GM23248 (cell line): ENCODE data around the gene SKI. TPM values are rescaled to one million over a fixed set of nuclear protein-coding genes. Genes with fewer than 3 reads are reported as not detected.
A peak's percentile ranks its signal among the peaks of the same experiment; 100 is the strongest.

Experiments used
- DNase-seq: peaks from one replicate; pipeline ENCODE4 v3.0.0-alpha.2; 2015
- H2AFZ ChIP-seq: fragments of 200-600 bp; sonication (generic); 2 replicates; pipeline ENCODE4 v1.6.1; 2016; ENCODE audit warnings: antibody characterized with exemption
- H3F3A ChIP-seq: fragments of 200-600 bp; sonication (generic); 2 replicates; pipeline ENCODE4 v1.6.1; 2016; ENCODE audit warnings: mild to moderate bottlenecking, antibody characterized with exemption, mixed run types; ENCODE audit not compliant: insufficient read depth
- H3K27ac ChIP-seq: fragments of 200-600 bp; sonication (generic); 2 replicates; pipeline ENCODE4 v1.5.1; 2016; ENCODE audit warnings: mild to moderate bottlenecking
- H3K27me3 ChIP-seq: fragments of 200-600 bp; sonication (generic); replicated peaks from 2 replicates; pipeline ENCODE4 v1.6.1; 2016; ENCODE audit warnings: mild to moderate bottlenecking; ENCODE audit not compliant: insufficient read depth
- H3K36me3 ChIP-seq: fragments of 200-600 bp; sonication (generic); 2 replicates; pipeline ENCODE4 v1.6.1; 2016; ENCODE audit warnings: low read depth, mild to moderate bottlenecking
- H3K4me1 ChIP-seq: fragments of 200-600 bp; sonication (generic); 2 replicates; pipeline ENCODE4 v1.6.1; 2016; ENCODE audit warnings: mild to moderate bottlenecking; ENCODE audit not compliant: insufficient read depth
- H3K4me2 ChIP-seq: fragments of 200-600 bp; sonication (generic); one replicate; pipeline ENCODE4 v1.6.1; 2016; ENCODE audit warnings: mild to moderate bottlenecking; ENCODE audit not compliant: unreplicated experiment
- H3K4me3 ChIP-seq: fragments of 200-600 bp; sonication (generic); 2 replicates; pipeline ENCODE4 v1.5.1; 2016; ENCODE audit warnings: mild to moderate bottlenecking
- H3K79me2 ChIP-seq: fragments of 200-600 bp; sonication (generic); 2 replicates; pipeline ENCODE4 v1.6.1; 2016; ENCODE audit warnings: mild to moderate bottlenecking; ENCODE audit not compliant: insufficient read depth
- H3K9ac ChIP-seq: fragments of 200-600 bp; sonication (generic); 2 replicates; pipeline ENCODE4 v1.6.1; 2016; ENCODE audit warnings: mild to moderate bottlenecking
- H3K9me2 ChIP-seq: fragments of 200-600 bp; sonication (generic); 2 replicates; pipeline ENCODE4 v1.6.1; 2016; ENCODE audit warnings: mixed run types, mild to moderate bottlenecking, moderate library complexity; ENCODE audit not compliant: insufficient read depth
- H3K9me3 ChIP-seq: fragments of 200-600 bp; sonication (generic); one replicate; pipeline ENCODE4 v1.6.1; 2017; ENCODE audit warnings: low read depth
- H4K20me1 ChIP-seq: fragments of 200-600 bp; sonication (generic); 2 replicates; pipeline ENCODE4 v1.6.0; 2016; ENCODE audit not compliant: insufficient read depth
- EZH2 ChIP-seq: fragments of 200-600 bp; sonication (generic); IDR thresholded peaks from 2 replicates; pipeline ENCODE4 v1.6.1; 2018; ENCODE audit warnings: antibody characterized with exemption, mild to moderate bottlenecking; ENCODE audit not compliant: insufficient read depth, poor library complexity, severe bottlenecking
- EZH2phosphoT487 ChIP-seq: fragments of 200-600 bp; sonication (generic); IDR thresholded peaks from 2 replicates; pipeline ENCODE4 v1.6.1; 2018; ENCODE audit warnings: antibody characterized with exemption, moderate library complexity, mild to moderate bottlenecking, low read depth; ENCODE audit not compliant: insufficient read depth
- WGBS, 2 experiments: methylation state at CpG; one replicate each; pipeline ENCODE4 v1.1.6; 2015 to 2017; ENCODE audit warnings: low lambda C conversion rate in 2 of 2, low coverage in 1 of 2; ENCODE audit errors: missing lambda C conversion rate in 2 of 2; 5-methylcytosine and 5-hydroxymethylcytosine counted together
- in situ Hi-C: fragments of 300-500 bp; cut with MboI; formaldehyde crosslinking; loops from 2 replicates; pipeline ENCODE4 v1.15.0; 2020
- polyA plus RNA-seq: library from polyadenylated mRNA; unstranded; fragments of >200 nt; fragmentation: Nextera tagmentation; extraction: Ambion mirVana; gene quantifications from 2 replicates; pipeline ENCODE4 v1.2.1, GENCODE V29; 2016
- total RNA-seq: library from RNA; depleted of rRNA; stranded (reverse); fragments of >200 nt; shearing (Covaris generic); gene quantifications from 2 replicates; pipeline ENCODE4 v1.2.3, GENCODE V29; 2014

The SKI gene
- total and polyA plus RNA-seq, 2 experiments from 2014 or later, result 3.8 to 23.1 TPM

- no peak for TF ChIP-seq EZH2phosphoT487
- Histone ChIP-seq H2AFZ (no peak overlapping the region), H3K4me1 (peaks cover 21% of the 10 kb centered on the region), H3F3A (peaks cover 20% of the 10 kb centered on the region), H4K20me1 (no peaks in the 10 kb centered on the region), H3K4me3 (peak overlapping the region; percentile 50), H3K27ac (no peak overlapping the region), H3K9ac (peak overlapping the region; percentile 77), H3K27me3 (no peaks in the 10 kb centered on the region), H3K79me2 (peaks cover 35% of the 10 kb centered on the region), H3K9me2 (no peaks in the 10 kb centered on the region), H3K36me3 (no peaks in the 10 kb centered on the region), H3K4me2 (no peak overlapping the region), H3K9me3 (no peaks in the 10 kb centered on the region)
- in situ Hi-C loops, result loop anchor here (25.0 kb wide), 1 partner anchor 319 kb away; no protein-coding TSS in a partner anchor
- WGBS, 2 experiments, result 81 to 84% methylated on average over 34 to 44 of the region's 44 CpGs
- no peak for DNase-seq
Observed at GRCh38 chr1:2193514-2194281, 34.4 kb upstream of the SKI start.

DNA sequence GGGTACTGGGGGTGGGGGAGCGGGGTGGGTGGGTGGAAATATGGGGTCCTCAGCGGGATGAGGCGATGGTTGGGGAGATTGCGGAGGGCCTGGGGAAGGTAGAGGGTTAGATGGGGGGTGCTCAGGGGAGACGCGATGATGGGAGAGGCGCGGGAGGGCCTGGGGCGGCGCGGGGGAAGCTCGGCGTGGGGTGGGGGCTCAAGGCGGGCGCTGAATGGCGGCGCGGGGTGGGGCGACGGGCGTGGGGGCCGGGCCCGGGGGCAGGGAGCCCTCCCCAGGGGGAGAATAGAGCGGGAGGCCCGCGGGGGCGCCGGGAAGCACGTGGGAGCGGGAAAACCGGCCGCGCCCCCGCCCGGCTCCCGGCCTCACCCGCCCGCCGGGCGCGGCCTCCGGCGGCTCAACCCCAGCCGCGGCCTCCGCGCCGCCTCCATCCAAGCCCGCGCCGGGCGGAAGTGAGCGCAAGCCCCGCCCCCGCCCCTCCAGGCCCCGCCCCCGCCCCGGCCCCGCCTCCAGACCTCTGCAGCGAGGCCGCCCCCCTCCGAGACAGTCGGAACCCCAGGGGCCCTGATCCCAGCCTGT, 33.7 kb upstream of the SKI start, which contains the start of gene FAAP20:
TSS of gene FAAP20 (minus strand) at position 454 of the 579 bp plus-strand sequence. CDS start at position 431, 23 bp downstream.
- Histone ChIP-seq H3K9me3 (no peaks in the 10 kb centered on the region), H4K20me1 (no peaks in the 10 kb centered on the region), H3K4me1 (peaks cover 21% of the 10 kb centered on the region), H3K9ac (peak within 1 kb of the TSS; percentile 77), H3K27me3 (no peaks in the 10 kb centered on the region), H3K4me3 (peak within 1 kb of the TSS; percentile 85), H3F3A (peaks cover 20% of the 10 kb centered on the region), H3K27ac (peak within 1 kb of the TSS; percentile 81), H3K79me2 (peaks cover 35% of the 10 kb centered on the region), H3K36me3 (no peaks in the 10 kb centered on the region), H3K9me2 (no peaks in the 10 kb centered on the region), H2AFZ (peak within 1 kb of the TSS; percentile 87), H3K4me2 (peak within 1 kb of the TSS; percentile 98)
- DNase-seq, result peak; percentile 91
- no peak for TF ChIP-seq EZH2phosphoT487
- TF ChIP-seq EZH2, result no peak
- in situ Hi-C loops, result loop anchor here (25.0 kb wide), 1 partner anchor 318 kb away; no protein-coding TSS in a partner anchor
- WGBS, 2 experiments, result 6% methylated on average over 38 of the region's 63 CpGs; no CpG with 5 or more reads in 1 of the 2 experiments

GRCh38 chr1:2194898-2195673, 33.0 kb upstream of the SKI start:
- Histone ChIP-seq H2AFZ (peak overlapping the region; percentile 87), H3K4me2 (peak overlapping the region; percentile 98), H3K4me3 (peak overlapping the region; percentile 85), H3K27ac (peak overlapping the region; percentile 81), H3K36me3 (no peaks in the 10 kb centered on the region), H3K79me2 (peaks cover 39% of the 10 kb centered on the region), H4K20me1 (no peaks in the 10 kb centered on the region), H3K4me1 (peaks cover 26% of the 10 kb centered on the region), H3K27me3 (no peaks in the 10 kb centered on the region), H3F3A (peaks cover 20% of the 10 kb centered on the region), H3K9me3 (no peaks in the 10 kb centered on the region), H3K9ac (peak overlapping the region; percentile 77), H3K9me2 (no peaks in the 10 kb centered on the region)
- WGBS, 2 experiments, result 1 to 2% methylated on average over 15 to 34 of the region's 35 CpGs
- in situ Hi-C loops, result loop anchor here (25.0 kb wide), 1 partner anchor 317 kb away; no protein-coding TSS in a partner anchor
- DNase-seq, result peak; percentile 97
- TF ChIP-seq EZH2phosphoT487 (no peak), EZH2 (no peak)

- Histone ChIP-seq H3F3A (peaks cover 20% of the 10 kb centered on the region), H3K4me1 (peaks cover 21% of the 10 kb centered on the region), H3K9ac (peak overlapping the region; percentile 77; the same call in 1 of the 2 replicates), H3K79me2 (peaks cover 39% of the 10 kb centered on the region), H2AFZ (no peak overlapping the region), H3K36me3 (no peaks in the 10 kb centered on the region), H3K9me3 (no peaks in the 10 kb centered on the region), H4K20me1 (no peaks in the 10 kb centered on the region), H3K4me2 (no peak overlapping the region), H3K27ac (peak overlapping the region; percentile 81; the same call in 1 of the 2 replicates), H3K9me2 (no peaks in the 10 kb centered on the region), H3K27me3 (no peaks in the 10 kb centered on the region), H3K4me3 (no peak overlapping the region)
- no peak for DNase-seq
- 78 to 80% methylated on average over 10 to 11 of the region's 11 CpGs for WGBS, 2 experiments
- in situ Hi-C loops, result loop anchor here (25.0 kb wide), 1 partner anchor 317 kb away; no protein-coding TSS in a partner anchor
- TF ChIP-seq EZH2phosphoT487, result no peak
- TF ChIP-seq EZH2, result no peak
Observed at GRCh38 chr1:2195785-2196184, 32.3 kb upstream of the SKI start.
